Sigmoid colon (tissue), 7 donors: ENCODE data around the gene SOBP. TPM values are rescaled to one million over a fixed set of nuclear protein-coding genes. Genes with fewer than 3 reads are reported as not detected.

ENCODE experiments used
- DNase-seq: peaks from one replicate; pipeline ENCODE4 v3.0.0-alpha.2; 2019
- H3K27ac ChIP-seq, 4 donors: fragments of 200-600 bp; sonication (generic); one replicate each; pipeline ENCODE4 v1.5.1; 2016 to 2019; ENCODE audit warnings: mild to moderate bottlenecking in 1 of 4
- H3K27me3 ChIP-seq, 3 donors: fragments of 200-600 bp; sonication (generic); one replicate each; pipeline ENCODE4 v1.5.1; 2019; ENCODE audit warnings: mild to moderate bottlenecking in 1 of 3
- H3K36me3 ChIP-seq, 4 donors: fragments of 200-600 bp; sonication (generic); one replicate each; pipeline ENCODE4 v1.5.1; 2016 to 2019
- H3K4me1 ChIP-seq, 4 donors: fragments of 200-600 bp; sonication (generic); one replicate each; pipeline ENCODE4 v1.5.1; 2017 to 2019
- H3K4me3 ChIP-seq, 4 donors: fragments of 200-600 bp; sonication (generic); one replicate each; pipeline ENCODE4 v1.5.1; 2017 to 2019; ENCODE audit warnings: mild to moderate bottlenecking in 2 of 4, moderate library complexity in 1 of 4
- H3K9me3 ChIP-seq, 4 donors: fragments of 200-600 bp in 3 of 4; sonication (generic) in 3 of 4; one replicate each; pipeline versions ENCODE4 v1.5.1 to v1.6.1; 2013 to 2019
- CTCF ChIP-seq, 4 experiments: fragments of 450-650 bp in 3 of 4; fragments of 200-600 bp in 1 of 4; IDR thresholded peaks; one replicate each; pipeline ENCODE4 v1.5.1; 2016 to 2019; ENCODE audit warnings: antibody characterized with exemption in 4 of 4, mild to moderate bottlenecking in 3 of 4, moderate library complexity in 2 of 4
- EP300 ChIP-seq, 4 donors: sonication (generic); formaldehyde crosslinking; IDR thresholded peaks; one replicate each; pipeline ENCODE4 v1.6.1; 2017; ENCODE audit warnings: antibody characterized with exemption in 4 of 4
- POLR2A ChIP-seq, 2 donors: fragments of 450-650 bp; IDR thresholded peaks; one replicate each; pipeline ENCODE4 v1.6.1; 2016; ENCODE audit warnings: antibody characterized with exemption in 2 of 2, mild to moderate bottlenecking in 2 of 2, moderate library complexity in 2 of 2
- POLR2AphosphoS5 ChIP-seq, 4 donors: sonication (generic); formaldehyde crosslinking; IDR thresholded peaks; one replicate each; pipeline ENCODE4 v1.6.1; 2017; ENCODE audit warnings: antibody characterized with exemption in 4 of 4
- WGBS, 2 donors: extraction: QIAGEN DNeasy Blood & Tissue Kit; methylation state at CpG; one replicate each; pipeline ENCODE4 v1.1.7; 2013; 5-methylcytosine and 5-hydroxymethylcytosine counted together
- intact Hi-C: fragments of 100-400 bp; cut with DNase I; formaldehyde crosslinking; loops from one replicate; pipeline ENCODE4 v1.15.1; 2023
- polyA plus RNA-seq, 3 donors: library from polyadenylated mRNA; stranded (reverse); fragments of 200-250 nt; gene quantifications; one replicate each; pipeline ENCODE4 v1.2.3, GENCODE V29; 2013
- total RNA-seq, 4 donors: library from RNA; depleted of rRNA; stranded (reverse); fragments of >200 nt; gene quantifications; one replicate each; pipeline ENCODE4 v1.1.0, GENCODE V29; 2016
- donor health status: healthy with polysubstance abuse.
- donor health status: Bipolar disorder and iron deficiency.
- donor health status: healthy.

SOBP gene
- total and polyA plus RNA-seq, 7 donors = 1.2 to 38.5 (median 16.8) TPM

- intact Hi-C loops = loop anchor here (5.0 kb wide), 1 partner anchor 392 kb away; no protein-coding TSS in a partner anchor
- H3K36me3 ChIP-seq = no peaks in the 10 kb centered on the region
- no peak for DNase-seq
- no peak overlapping the region for H3K27ac ChIP-seq
- H3K4me3 ChIP-seq = no peak overlapping the region
- TF ChIP-seq EP300 (IDR thresholded peaks at IDR 0.05) (no peak), POLR2AphosphoS5 (IDR thresholded peaks at IDR 0.05) (no peak), POLR2A (IDR thresholded peaks at IDR 0.05) (no peak), CTCF (IDR thresholded peaks at IDR 0.05) (no peak)
- WGBS, 2 donors = 87% methylated on average over 7 of the region's 7 CpGs
- no peaks in the 10 kb centered on the region for H3K9me3 ChIP-seq
- no peaks in the 10 kb centered on the region for H3K27me3 ChIP-seq
- peaks cover 0 to 16% (median 12%) of the 10 kb centered on the region in 4 donors for H3K4me1 ChIP-seq
These were observed 219.4 kb downstream of the SOBP start for GRCh38 chr6:107709341-107709740.

Other genes starting within 250 kb of the SOBP start
- 10 to 100 TPM in 1 of 4 donors, 1 to 10 TPM in 3; 9.4 to 11.1 (median 9.6) TPM for gene PDSS2, start 30.6 kb upstream of the SOBP start, total RNA-seq
- 10 to 100 TPM; 13.8 to 18.5 (median 13.8) TPM for gene PDSS2, start 30.6 kb upstream of the SOBP start, polyA plus RNA-seq